Fibroblast of skin of left biceps (primary cell): Measurements from ENCODE around the gene ELP4.

ENCODE experiments used
- DNase-seq, 2 experiments: peaks; one replicate each; pipeline ENCODE4 v3.0.0-alpha.2; 2013; ENCODE audit warnings: low read depth in 2 of 2

Gene ELP4

DNA sequence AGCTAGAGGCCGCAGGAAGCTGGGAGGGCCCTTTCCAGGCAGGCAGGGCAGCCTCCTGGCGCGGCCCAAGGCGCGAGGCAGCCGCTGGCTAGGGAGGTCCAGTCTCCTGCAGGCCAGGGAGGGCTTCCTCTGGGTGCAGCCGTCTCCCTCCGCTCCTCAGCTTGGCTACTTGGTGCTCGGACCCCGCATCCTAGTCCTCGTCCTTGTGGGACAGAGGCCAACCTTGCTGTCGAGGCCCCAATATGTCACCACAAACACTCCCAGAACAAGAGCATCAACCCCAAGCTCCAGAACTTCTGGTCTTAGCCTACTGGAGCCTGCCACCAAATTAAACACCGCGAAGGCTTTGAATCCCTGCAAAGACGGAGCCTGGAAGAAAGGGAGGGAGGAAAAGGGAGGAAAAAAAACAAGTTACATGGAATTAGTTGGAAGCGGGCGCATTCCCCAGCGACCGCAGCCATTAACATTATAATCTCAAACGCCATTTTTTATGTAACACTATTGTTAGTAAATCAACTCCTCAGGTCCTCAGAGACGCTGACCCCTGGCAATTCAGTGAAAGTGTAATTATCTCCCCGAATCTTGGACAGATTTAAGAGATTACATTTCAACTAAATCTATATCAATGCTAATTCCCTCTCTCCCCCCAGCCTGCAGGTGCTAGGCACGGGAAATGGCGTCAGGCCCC lies 314.2 kb downstream of the ELP4 start:
- no peak for DNase-seq

DNA sequence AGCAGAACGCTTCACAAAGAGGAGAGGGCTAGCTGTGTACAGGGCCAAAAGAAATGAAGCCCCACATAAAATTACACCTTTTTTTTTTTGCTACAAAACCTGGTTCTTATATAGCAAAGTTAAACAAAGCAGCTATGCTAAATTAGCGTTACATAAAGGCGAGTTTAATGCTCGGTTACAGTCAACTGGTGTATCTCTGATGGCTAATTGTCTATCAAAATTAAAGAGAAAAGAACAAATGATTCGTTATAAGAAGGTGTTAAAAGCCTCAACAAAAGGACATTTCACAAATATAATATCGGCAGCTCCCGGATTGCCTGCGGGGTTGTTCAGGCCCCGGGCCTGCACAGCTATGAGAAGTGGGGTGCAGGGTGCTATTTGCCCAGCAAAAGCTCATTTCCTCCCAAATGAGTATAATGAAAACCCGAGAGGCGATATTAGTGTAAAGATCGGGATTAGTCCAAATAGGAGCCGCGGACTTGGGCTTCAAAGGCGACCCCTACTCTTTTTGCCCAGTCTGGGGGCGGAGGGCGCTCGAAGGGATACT lies 314.8 kb downstream of the ELP4 start:
- no peak for DNase-seq

DNA sequence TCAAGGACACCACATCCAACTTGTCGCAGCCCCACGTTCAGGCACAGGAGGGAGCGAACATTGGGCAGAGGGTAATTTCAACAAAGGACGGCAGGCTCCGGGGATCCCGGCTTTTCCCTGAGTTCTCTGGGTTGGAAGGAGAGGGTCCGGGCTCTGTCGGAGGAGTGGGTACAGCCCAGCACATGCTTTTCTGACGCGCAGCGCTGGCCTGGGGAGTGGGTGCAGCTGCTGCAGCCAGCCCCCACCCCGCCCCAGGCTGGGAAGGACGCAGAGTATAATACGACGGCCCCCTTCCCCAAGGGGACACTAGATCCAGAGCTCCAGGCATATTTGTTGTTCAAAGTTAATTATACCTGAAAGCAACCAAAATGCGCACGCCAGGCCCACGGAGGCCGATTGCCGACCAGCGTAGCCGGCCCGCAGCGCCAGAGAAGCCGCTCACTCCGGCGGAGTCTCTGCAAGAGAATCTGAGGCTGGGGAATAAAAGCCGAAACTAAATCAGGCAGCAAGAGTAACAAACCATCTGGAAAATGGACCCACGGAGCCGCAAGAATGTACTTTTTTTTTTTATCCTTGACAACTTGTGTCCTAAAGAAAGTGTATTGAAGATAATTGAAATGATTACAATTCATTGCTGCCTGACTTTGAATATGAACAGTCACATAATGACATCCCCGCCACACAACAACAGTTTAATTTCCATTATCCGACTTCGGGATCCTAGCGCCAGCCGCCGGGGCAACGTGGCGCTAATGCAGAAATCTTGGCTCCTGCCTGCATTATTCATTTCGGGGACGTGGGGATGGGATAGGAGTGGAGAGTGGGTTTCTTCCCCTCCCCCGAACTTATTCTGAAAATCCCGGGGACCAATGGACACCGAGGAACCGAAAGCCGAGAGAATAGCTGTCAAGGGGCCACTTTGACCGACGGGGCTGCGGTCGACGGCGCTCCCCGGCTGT lies 315.6 kb downstream of the ELP4 start:
- no peak for DNase-seq

DNA sequence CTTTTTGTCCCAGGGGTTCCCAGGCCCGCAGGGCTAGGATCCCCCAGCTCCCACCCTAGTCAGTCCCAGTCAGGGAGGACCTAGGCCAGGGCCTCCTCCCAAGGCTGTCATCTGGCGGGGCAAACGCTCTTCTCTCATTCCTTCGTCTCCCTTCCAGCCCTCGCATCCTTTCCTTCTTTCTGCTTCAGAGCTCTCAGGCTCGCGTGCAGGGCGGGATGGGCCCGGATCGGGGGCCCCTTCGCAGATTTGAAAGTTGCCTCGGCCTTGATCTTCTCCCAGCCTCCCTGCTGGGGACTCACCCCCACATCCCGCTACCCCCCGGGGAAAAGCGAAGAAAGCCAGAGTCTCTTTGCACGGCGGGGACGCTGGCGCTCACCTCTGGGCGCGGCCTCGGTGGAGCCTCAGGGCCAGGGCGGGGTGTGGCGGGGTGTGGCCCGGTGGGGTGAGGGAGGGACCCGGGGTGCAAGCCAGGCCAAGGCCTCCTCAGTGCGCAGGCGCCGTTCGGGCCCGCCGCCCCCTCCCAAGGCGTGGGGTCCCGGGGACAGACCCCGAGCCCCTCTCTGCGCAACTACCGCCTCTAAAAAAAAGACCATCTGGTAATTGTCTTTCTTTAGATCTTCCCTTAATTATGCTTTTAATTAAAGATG lies 316.4 kb downstream of the ELP4 start:
- no peak for DNase-seq

DNA sequence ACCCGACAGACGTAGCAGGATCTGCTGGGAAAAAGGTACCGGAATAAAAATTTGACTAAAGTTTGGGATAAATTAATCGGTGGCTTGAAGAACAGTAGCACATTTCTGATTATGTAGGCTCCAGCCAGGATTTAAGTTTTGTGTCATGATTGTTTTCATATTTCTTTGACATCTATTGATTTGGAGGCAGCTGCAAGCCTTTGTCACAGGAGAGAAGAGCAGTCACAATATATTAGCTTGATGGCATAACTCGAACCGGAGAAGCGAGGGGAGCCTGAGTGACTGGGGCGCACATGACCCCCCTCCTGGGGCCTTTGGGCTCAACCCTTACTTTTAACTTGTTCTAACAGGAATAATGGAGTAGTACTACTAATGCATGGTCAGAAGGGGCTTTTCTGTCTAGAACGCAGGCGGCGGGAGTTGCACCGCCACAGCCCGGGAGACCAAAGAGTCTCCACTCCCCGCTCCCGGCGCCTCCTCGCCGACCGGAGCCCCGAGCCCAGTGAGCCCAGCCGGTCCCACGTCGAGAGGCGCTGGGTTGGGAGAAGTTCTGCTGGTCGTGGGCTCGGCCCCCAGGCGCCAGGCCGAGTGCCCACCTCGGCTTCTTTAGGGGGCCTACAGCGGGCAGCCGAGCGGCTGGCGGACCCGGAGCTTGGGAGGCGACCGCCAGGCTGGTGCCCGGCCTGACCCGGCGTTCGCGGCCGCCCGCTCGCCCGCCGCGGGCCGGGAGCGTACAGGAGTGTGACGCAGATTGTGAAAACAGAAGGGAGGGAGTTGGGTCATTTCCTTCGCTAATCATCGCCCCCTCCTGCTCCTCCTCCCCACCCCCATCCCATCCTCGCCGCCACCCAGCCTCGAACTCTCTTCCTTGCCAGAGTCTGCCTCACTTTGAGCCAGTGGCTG lies 317.2 kb downstream of the ELP4 start:
- DNase-seq, result no peak

DNA sequence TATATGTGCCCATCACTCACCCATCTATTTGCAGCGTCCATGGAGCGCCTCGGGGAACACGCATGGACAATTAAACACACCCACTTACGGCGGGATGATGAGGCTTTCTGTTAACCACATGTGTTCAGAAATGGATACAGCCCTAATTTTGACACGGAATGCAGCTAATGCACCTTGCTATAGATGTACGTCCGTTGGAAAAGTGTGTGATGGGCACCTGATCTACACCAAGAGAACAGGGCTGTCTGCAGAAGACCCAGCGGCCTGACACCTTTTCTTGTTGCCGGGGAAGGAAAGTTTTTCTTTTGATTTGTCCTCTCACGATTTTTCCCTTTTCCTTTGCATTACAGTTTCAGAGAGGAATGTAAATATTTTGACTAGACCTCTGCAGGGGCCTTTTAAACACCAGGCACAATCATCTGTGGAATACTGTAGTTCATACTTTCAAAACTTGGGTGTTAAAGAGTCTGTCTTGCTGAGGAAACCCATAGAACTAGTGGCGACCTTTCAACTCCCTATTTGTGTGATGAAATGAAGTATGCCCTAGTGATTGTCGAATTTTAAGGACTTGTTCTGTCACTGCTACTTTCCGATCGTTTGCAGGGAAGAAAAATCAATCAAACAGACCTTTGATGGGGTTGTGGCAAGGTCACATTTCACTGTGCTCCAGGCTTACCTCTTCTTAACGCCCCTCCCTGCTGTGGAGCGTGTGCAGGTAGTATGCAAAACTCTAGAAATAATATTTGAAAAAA lies 318.1 kb downstream of the ELP4 start:
- DNase-seq, result no peak

DNA sequence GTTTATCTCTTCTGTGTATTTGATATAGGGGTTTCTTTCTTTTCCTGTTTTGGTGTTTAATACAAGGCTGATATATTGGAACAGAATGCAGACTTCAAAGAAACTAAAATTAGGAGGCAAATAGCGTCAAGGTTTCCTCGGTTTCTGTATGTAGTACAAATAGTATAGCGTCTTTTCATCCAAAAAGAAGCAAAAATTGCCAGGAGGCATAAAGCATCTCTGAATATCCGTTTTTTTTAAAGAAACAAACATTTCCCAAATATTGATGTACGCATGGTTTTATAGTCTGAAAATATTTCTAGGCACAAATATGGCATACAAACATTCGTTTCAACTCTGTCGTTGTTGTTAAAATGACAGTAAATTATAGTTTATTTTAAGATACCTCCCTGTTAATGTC lies 318.6 kb downstream of the ELP4 start:
- no peak for DNase-seq

DNA sequence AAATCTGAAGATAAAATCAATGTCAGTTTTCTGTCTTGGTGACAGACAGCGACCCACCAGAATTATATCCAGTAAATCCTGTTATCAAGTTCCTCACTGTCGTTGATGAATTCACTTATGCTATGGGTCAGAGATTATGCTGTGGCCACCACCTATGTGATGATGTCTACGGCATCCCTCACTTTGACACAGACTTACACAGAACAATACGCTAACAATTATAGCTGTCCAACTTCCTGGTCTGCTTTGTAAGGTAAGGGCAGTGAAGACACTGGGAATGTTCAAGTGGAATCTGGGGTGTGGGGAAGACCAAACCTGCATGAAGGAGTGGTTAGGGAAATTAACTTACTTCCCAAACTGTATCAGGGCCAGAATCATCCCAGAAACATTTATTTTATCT lies 320.8 kb downstream of the ELP4 start:
- DNase-seq, result no peak

DNA sequence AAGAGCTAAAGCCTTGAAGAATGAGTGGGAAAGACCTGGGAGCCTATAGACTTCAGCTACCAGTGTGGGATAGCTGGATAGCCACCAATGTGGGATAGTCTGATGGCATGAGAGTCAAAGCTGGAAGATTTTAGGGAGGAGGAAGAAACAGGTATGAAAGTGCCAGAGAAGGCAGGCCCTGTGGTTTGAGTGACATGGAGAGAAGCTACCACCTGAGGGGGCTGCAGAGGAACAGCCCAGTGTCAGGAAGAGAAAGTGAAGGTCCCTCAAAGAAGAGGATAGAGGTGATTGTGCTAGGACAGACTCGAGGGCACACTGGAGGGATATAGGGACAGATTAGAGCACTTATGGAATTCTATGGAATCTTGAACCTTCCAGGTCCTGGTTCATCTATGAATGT lies 324.7 kb downstream of the ELP4 start:
- no peak for DNase-seq
